GM21447 (cell line): Measurements from ENCODE around the gene UPK3A.
"Not testable (repeated sequence)": the region's sequence is repeated elsewhere in the genome, so short reads cannot be mapped to it uniquely, and the experiment has no call there.

Source experiments
- ATAC-seq: cut with Tn5 transposase; IDR thresholded peaks from one replicate; pipeline ENCODE4 v1.9.1; 2021; ENCODE audit not compliant: unreplicated experiment

UPK3A gene

GRCh38 chr22:45324311-45324711 is 39.6 kb downstream of the UPK3A start:
- ATAC-seq = no peak

DNA sequence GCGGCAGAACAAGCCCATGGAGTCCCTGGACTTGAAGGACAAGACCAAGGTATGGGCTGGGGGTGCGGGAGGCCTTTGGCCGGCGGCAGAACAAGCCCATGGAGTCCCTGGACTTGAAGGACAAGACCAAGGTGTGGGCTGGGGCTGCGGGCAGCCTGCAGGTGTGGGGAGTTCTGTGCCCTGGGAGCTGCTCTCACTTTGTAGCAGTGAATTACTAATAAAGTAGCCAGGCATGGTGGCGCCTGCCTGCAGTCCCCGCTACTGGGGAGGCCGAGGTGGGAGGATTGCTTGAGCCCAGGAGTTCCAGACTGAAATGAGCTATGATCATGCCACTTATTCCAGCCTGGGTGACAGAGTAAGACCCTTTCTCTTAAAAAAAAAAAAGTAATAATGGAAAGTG is 43.5 kb downstream of the UPK3A start:
- ATAC-seq = not testable (repeated sequence)

DNA sequence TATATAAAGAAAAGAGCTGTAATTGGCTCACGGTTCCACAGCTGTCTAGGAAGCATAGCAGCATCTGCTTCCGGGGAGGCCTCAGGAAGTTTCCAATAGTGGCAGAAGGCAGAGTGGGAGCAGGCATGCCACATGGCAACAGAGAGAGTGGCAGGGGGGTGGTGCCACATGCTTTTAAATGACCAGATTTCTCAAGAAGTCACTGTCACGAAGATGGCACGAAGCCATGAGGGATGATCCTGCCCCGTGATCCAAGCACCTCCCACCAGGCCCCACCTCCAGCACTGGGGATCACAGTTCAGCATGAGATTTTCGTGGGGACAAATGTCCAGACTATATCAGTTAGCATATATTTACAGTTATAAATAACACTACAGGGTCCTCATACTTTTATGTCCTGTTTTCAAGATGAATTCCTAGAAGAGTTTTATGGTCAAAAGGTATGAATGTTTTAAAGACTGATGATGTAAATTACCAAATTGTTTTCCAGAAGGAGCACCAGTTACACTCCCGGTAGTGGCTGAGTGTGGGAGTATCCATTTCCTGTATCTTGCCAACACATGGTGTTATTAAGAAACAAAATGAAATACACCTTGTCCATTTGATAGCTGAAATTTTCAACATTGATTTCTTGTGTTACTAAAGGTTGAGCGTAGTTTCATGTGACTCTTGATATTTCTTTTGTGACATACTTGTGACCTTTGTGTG is 44.2 kb downstream of the UPK3A start:
- no peak for ATAC-seq

GRCh38 chr22:45329530-45329936 is 44.8 kb downstream of the UPK3A start:
- ATAC-seq = no peak

GRCh38 chr22:45330548-45330947 is 45.8 kb downstream of the UPK3A start:
- no peak for ATAC-seq

DNA sequence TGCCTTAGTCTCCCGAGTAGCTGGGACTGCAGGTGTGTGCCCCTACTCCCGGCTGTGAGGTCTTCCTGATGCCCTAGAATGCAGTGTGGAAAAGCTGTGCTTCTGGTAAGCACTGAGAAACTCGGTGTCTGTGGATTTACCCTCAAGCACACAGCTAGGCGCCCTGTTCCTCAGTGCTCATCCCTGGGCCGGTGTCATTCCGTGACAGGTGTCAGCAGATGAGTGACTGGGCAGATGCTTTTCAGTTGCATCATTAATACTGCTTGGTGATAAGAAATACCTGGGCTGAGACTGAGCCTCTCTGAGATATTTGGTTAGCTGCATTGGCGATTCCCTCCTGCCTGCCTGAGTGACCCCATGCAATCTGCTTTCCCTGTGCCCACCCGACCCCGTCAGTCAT is 46.7 kb downstream of the UPK3A start:
- no peak for ATAC-seq

GRCh38 chr22:45332001-45332400 is 47.3 kb downstream of the UPK3A start:
- ATAC-seq = no peak

GRCh38 chr22:45334068-45334467 is 49.3 kb downstream of the UPK3A start:
- ATAC-seq = no peak

GRCh38 chr22:45334528-45334927 is 49.8 kb downstream of the UPK3A start:
- no peak for ATAC-seq

DNA sequence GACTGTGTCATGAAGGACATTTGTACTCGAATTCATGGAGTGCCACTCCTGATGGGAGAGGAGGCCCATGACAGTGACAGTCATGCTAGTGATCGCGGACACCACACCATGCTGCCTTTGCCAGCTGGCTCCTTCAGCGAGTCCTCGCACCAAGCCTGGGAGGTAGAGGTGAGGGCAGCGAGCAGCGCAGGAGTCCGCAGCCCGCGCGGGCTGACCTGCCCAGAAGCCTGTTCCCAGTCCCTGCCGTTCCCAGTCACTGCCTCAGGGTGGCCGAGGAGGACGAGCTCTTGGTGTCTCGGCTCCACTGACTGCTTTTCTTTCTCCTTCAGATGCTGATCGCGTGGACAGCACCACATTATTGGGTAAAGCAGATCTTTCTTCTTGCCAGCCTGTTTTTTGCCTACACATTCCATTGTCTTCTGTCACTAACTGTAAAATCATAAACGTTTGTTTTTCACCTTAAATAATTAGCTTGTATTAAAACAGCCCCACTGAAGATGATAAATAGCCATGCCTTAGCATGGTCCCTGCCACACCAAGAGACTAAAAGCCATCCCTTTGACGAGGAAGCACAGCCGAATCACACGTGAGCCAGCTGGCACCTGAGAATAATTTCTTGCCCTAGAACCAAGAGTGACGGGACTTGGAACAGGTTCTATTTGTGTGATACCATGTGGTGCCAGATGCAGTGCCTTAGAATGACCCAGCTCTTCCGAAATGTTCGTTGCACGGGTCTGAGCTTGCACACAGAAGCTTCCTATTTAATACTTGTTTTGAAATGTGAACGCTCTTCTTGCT is 50.5 kb downstream of the UPK3A start:
- ATAC-seq = no peak

GRCh38 chr22:45335854-45336522 is 51.2 kb downstream of the UPK3A start:
- ATAC-seq = no peak

- ATAC-seq = no peak
These were observed 52.3 kb downstream of the UPK3A start for GRCh38 chr22:45336971-45337431.

DNA sequence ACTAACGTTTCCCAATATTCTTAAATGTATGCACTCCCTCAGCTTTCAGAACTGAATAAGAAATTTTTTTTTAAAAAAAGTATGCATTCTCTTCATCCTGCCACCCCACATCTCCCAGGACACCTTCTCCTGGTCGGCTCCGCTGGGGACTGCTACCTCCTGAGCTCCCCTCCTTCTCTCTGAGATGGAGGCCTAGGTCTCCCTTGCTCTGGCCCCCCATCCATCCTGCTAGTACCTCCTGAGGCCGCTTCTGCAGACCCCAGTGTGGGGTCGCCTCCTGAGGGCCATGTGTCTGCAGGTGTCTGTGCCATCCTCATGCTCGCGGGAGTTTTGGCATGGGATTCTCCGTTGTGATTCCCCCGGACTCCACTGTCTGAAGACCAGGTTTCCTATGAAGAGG is 52.8 kb downstream of the UPK3A start:
- ATAC-seq = no peak

DNA sequence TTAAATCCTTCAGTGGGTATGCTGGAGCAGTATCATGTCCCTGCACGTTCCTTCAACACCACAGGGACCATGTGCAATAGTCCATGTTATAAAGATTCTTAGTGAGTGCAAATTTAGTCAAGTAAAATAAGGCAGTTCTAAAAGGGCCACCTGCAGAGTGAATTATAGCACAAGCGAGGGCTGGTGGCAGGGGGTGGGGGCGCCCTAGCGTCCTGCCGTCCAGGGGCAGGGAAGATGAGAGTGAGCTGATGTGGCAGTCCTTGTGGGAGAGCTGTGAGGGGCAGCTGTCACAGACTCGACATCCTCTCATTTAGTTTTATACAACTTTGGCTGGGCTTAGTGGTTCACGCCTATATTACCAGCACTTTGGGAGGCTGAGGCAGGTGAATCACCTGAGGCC is 54.0 kb downstream of the UPK3A start:
- ATAC-seq = no peak

- no peak for ATAC-seq
These were observed 55.6 kb downstream of the UPK3A start for GRCh38 chr22:45340323-45340722.

DNA sequence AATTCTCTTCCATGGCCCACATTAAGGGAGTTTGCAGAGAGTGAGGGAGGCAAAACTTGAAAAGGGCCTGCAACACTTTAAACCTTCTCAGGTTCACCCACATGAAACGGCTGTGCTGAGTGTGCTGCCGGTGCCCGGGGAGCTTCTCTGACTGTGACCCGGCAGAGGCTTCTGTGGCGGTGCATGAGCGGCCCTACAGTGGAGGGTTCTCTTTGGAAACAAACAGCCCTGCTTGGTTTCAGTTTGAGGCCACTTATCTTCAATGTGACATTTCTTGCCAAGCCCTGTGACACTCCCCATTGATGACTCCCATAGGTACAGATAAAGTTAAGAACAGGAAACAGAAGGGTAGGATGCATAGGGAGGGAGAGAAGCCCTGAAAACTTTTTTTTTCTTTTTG is 56.7 kb downstream of the UPK3A start:
- no peak for ATAC-seq

- ATAC-seq = no peak
These were observed 58.4 kb downstream of the UPK3A start for GRCh38 chr22:45343143-45343542.

DNA sequence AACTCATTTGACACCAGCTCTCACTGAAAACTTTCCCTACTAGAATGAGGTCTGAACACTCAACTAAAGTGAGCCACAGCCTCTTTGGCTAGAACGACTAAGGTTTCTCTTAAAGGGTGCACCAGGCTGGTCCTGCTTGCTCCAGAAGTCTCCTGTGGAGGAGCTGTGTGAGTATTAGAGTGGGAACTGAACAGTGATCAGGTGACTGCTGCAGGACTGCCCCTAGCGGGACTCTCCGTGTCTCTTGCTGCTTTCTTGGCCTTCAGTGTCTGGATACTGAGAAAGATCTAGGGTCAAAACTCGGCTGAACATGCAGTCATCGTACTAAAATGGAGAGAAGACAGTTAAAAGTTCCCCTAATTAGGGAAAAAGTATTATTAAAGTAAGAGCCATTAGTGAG is 59.6 kb downstream of the UPK3A start:
- no peak for ATAC-seq
